K562 (cell line): ENCODE measurements around the gene ST6GALNAC2. TPM values are rescaled to one million over a fixed set of nuclear protein-coding genes. Genes with fewer than 3 reads are reported as not detected.

Experiments
- ATAC-seq: fragments of 200-7000 bp; cut with Tn5 transposase; 3 replicates; pipeline ENCODE4 v1.9.1; 2020; ENCODE audit warnings: moderate library complexity
- BruUV-seq: library from RNA; stranded (reverse); fragments of 400-500 nt; replicated peaks from 2 replicates; lab custom pipeline; 2021; lab: Mats Ljungman, UMichigan
- CTCF ChIA-PET: fragments of 300-600 bp; formaldehyde crosslinking; extraction: SDS; loops from one replicate; lab custom pipeline; 2021; ENCODE audit warnings: low intra/inter-chr PET ratio; lab: Yijun Ruan, JAX
- POLR2A ChIA-PET: fragments of 300-600, 350-650 bp; sonication (Branson Sonifier 250); formaldehyde crosslinking; extraction: SDS; loops from one replicate; lab custom pipeline; 2021; ENCODE audit warnings: antibody characterized with exemption, inconsistent platforms; lab: Yijun Ruan, JAX
- DNase-seq, 4 experiments: peaks; one replicate each; pipeline versions ENCODE4 v3.0.0 to v3.0.0-alpha.2; 2011 to 2018; ENCODE audit warnings: low spot score in 3 of 4, mixed read lengths in 3 of 4; ENCODE audit errors: extremely low read depth in 1 of 4
- FAIRE-seq: peaks from 2 replicates; lab custom pipeline; 2011; peaks lifted over from hg19 to GRCh38; lab: Jason Lieb, UNC
- H2AFZ ChIP-seq: 2 replicates; pipeline ENCODE4 v1.6.0; 2011; ENCODE audit warnings: low read depth, low read length, control low read depth, inconsistent platforms
- H3K27ac ChIP-seq: fragments of 200-600 bp; 3 replicates; pipeline ENCODE4 v1.8.0; 2011; ENCODE audit warnings: low read depth, mild to moderate bottlenecking, control low read depth, inconsistent platforms, low read length, moderate library complexity, mixed read lengths; ENCODE audit errors: extremely low read depth
- H3K27me3 ChIP-seq, 2 experiments: fragments of 300-600 bp in 1 of 2; 2 replicates in 1 of 2; 3 replicates in 1 of 2; pipeline versions ENCODE4 v1.6.0 to v1.8.0; 2011; ENCODE audit warnings: inconsistent platforms in 2 of 2, low read length in 2 of 2, mild to moderate bottlenecking in 1 of 2, mixed read lengths in 1 of 2, moderate library complexity in 1 of 2; ENCODE audit not compliant: control insufficient read depth in 2 of 2, insufficient read depth in 2 of 2
- H3K36me3 ChIP-seq: fragments of 300-600 bp; 3 replicates; pipeline ENCODE4 v1.8.0; 2011; ENCODE audit warnings: mild to moderate bottlenecking, low read length, inconsistent platforms; ENCODE audit not compliant: control insufficient read depth, insufficient read depth
- H3K4me1 ChIP-seq, 2 experiments: fragments of 200-600 bp in 1 of 2; replicated peaks in 1 of 2; 2 replicates in 1 of 2; 3 replicates in 1 of 2; pipeline versions ENCODE4 v1.5.1 to v1.8.0; 2011; ENCODE audit warnings: inconsistent platforms in 2 of 2, low read length in 2 of 2, mild to moderate bottlenecking in 1 of 2, mixed read lengths in 1 of 2, moderate library complexity in 1 of 2; ENCODE audit not compliant: control insufficient read depth in 2 of 2, insufficient read depth in 2 of 2
- H3K4me2 ChIP-seq: 2 replicates; pipeline ENCODE4 v1.6.1; 2011; ENCODE audit warnings: low read length, control low read depth, inconsistent platforms, mixed read lengths; ENCODE audit not compliant: insufficient read depth
- H3K4me3 ChIP-seq: fragments of 200-600 bp; sonication (generic), shearing (Covaris generic); 2 replicates; pipeline ENCODE4 v1.5.1; 2016; ENCODE audit warnings: control low read depth, inconsistent platforms
- H3K79me2 ChIP-seq: fragments of 200-600 bp; 3 replicates; pipeline ENCODE4 v1.8.0; 2011; ENCODE audit warnings: low read length, inconsistent platforms; ENCODE audit not compliant: control insufficient read depth, insufficient read depth
- H3K9ac ChIP-seq, 2 experiments: 2 replicates each; pipeline versions ENCODE4 v1.6.0 to v1.6.1; 2011; ENCODE audit warnings: low read depth in 2 of 2, low read length in 2 of 2, control low read depth in 1 of 2, inconsistent platforms in 1 of 2, mild to moderate bottlenecking in 1 of 2, mixed read lengths in 1 of 2; ENCODE audit not compliant: insufficient read depth in 1 of 2
- H3K9me1 ChIP-seq: one replicate; pipeline ENCODE4 v1.6.0; 2011; ENCODE audit warnings: inconsistent platforms, mild to moderate bottlenecking, low read length, moderate library complexity; ENCODE audit not compliant: control insufficient read depth, insufficient read depth
- H3K9me3 ChIP-seq: replicated peaks from 2 replicates; pipeline ENCODE4 v1.5.1; 2011; ENCODE audit warnings: low read depth, low read length, inconsistent platforms; ENCODE audit not compliant: control insufficient read depth, insufficient read depth
- H4K20me1 ChIP-seq: replicated peaks from 2 replicates; pipeline ENCODE4 v1.6.1; 2011; ENCODE audit warnings: low read length, inconsistent platforms, mixed read lengths; ENCODE audit not compliant: control insufficient read depth, insufficient read depth
- CC2D1A ChIP-seq: fragments of 450-650 bp; IDR thresholded peaks from 2 replicates; pipeline ENCODE4 v1.6.1; 2017; ENCODE audit warnings: mild to moderate bottlenecking
- DDX20 ChIP-seq: fragments of 450-650 bp; IDR thresholded peaks from 2 replicates; pipeline ENCODE4 v1.6.1; 2016; ENCODE audit warnings: missing genetic modification characterization, low read depth, mild to moderate bottlenecking, missing compliant biosample characterization, moderate library complexity
- FIP1L1 ChIP-seq: fragments of 200-400 bp; formaldehyde crosslinking; IDR thresholded peaks from 2 replicates; pipeline ENCODE4 v1.6.1; 2018; ENCODE audit warnings: mild to moderate bottlenecking, low read depth, low read length; ENCODE audit not compliant: poor library complexity, severe bottlenecking
- HMGN3 ChIP-seq: IDR thresholded peaks from 2 replicates; pipeline ENCODE4 v1.6.1; 2011; ENCODE audit warnings: borderline replicate concordance, low read depth, mild to moderate bottlenecking, mixed read lengths, low read length; ENCODE audit not compliant: insufficient read length; ENCODE audit errors: extremely low read depth
- PCBP1 ChIP-seq: fragments of 200-400 bp; formaldehyde crosslinking; IDR thresholded peaks from 2 replicates; pipeline ENCODE4 v1.6.1; 2018; ENCODE audit warnings: mild to moderate bottlenecking, low read depth, low read length; ENCODE audit not compliant: poor library complexity, severe bottlenecking
- SMARCE1 ChIP-seq: fragments of 450-650 bp; IDR thresholded peaks from 2 replicates; pipeline ENCODE4 v1.7.1; 2016; ENCODE audit warnings: mild to moderate bottlenecking
- SNRNP70 ChIP-seq: fragments of 200-400 bp; formaldehyde crosslinking; optimal IDR thresholded peaks from 2 replicates; pipeline ENCODE3; 2017; ENCODE audit warnings: low read depth, low read length
- SREBF1 ChIP-seq: fragments of 150-350 bp; IDR thresholded peaks from 2 replicates; pipeline ENCODE4 v1.6.1; 2014; ENCODE audit warnings: antibody characterized with exemption, low read depth, low read length, borderline replicate concordance
- WGBS: fragments of 100-300 bp; shearing (Covaris generic); methylation state at CpG from one replicate; pipeline ENCODE4 v1.1.6; 2016; ENCODE audit warnings: low coverage, mixed read lengths; ENCODE audit not compliant: insufficient coverage; ENCODE audit errors: missing lambda C conversion rate; 5-methylcytosine and 5-hydroxymethylcytosine counted together
- in situ Hi-C: fragments of 300-500 bp; cut with MboI; formaldehyde crosslinking; loops from 4 replicates; pipeline ENCODE4 v1.15.0; 2018; ENCODE audit warnings: inconsistent platforms, mixed read lengths
- intact Hi-C: fragments of 100-400 bp; cut with micrococcal nuclease; formaldehyde crosslinking; loops from 2 replicates; pipeline ENCODE4 v1.14.2; 2022
- polyA plus RNA-seq, 8 experiments: library from polyadenylated mRNA; depleted of rRNA in 4 of 8; stranded (reverse) in 5 of 8; unstranded in 3 of 8; fragments of >200 nt; fragmentation: Nextera tagmentation in 2 of 8; fragmentation: Illumina TruSeq in 1 of 8; extraction: Ambion mirVana in 2 of 8; extraction: Trizol in 1 of 8; gene quantifications; 2 replicates each; pipeline versions ENCODE4 v1.2.1 to v1.2.3, GENCODE V29; 2011 to 2014; ENCODE audit warnings: inconsistent platforms in 1 of 8, missing spikeins in 1 of 8
- total RNA-seq, 7 experiments: library from RNA; depleted of rRNA in 6 of 7; stranded (reverse); fragments of >200 nt in 6 of 7; fragmentation: Illumina TruSeq in 2 of 7; extraction: Trizol in 2 of 7; gene quantifications; 2 replicates each; pipeline versions ENCODE4 v1.2.1 to v1.2.3, GENCODE V29; 2011 to 2021; ENCODE audit warnings: low replicate concordance in 1 of 7
- TF ChIP-seq, protein P1 (sequence below): fragments of 200-400 bp; formaldehyde crosslinking; IDR thresholded peaks from 2 replicates; pipeline ENCODE4 v1.6.1; 2017; ENCODE audit warnings: mild to moderate bottlenecking, low read depth, low read length, moderate library complexity
- TF ChIP-seq, protein P2 (sequence below): IDR thresholded peaks from 3 replicates; pipeline ENCODE4 v1.6.1; 2011; ENCODE audit warnings: borderline replicate concordance, mild to moderate bottlenecking; ENCODE audit not compliant: insufficient read length, insufficient read depth
- TF ChIP-seq, protein P3 (sequence below): fragments of 450-650 bp; IDR thresholded peaks from 2 replicates; pipeline ENCODE4 v1.6.1; 2016; ENCODE audit warnings: antibody characterized with exemption
- TF ChIP-seq, protein P4 (sequence below): fragments of 450-650 bp; IDR thresholded peaks from 2 replicates; pipeline ENCODE4 v1.6.1; 2016; ENCODE audit warnings: borderline replicate concordance

The ST6GALNAC2 gene
- total and polyA plus RNA-seq, 9 of the 15 experiments (the other 6 are each of a cell fraction or from before 2014, with no cell fraction given), result 0.18 TPM; not detected in 8

DNA sequence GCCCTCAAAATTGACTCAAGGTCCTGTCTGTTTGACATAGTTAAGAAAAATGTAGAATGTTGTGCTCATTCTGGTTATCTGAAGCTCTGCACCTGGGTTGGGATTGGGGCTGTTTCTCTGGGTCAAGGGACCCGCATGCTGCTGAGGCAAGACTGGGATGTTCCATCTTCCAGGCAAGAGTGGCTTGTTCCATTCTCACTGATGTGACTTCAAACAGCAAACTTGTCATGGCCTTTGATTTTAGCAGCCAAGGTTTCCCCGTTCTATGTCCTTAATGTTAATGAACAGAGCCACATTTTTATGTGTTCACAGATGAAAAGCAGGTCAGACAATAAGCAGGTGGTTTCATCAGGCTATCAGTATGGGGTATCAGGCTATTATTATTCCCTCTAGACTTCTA is 32.2 kb upstream of the ST6GALNAC2 start:
- Histone ChIP-seq H2AFZ (no peak overlapping the region), H3K79me2 (no peaks in the 10 kb centered on the region), H3K9me3 (peaks cover 6% of the 10 kb centered on the region), H3K4me1 (peaks cover 0 to 3% of the 10 kb centered on the region in 2 experiments; a peak in 3 of 5 replicates), H3K9me1 (no peaks in the 10 kb centered on the region), H3K36me3 (no peaks in the 10 kb centered on the region), H3K4me2 (no peak overlapping the region), H3K9ac (no peak overlapping the region), H3K27me3 (no peaks in the 10 kb centered on the region), H3K27ac (no peak overlapping the region), H3K4me3 (no peak overlapping the region), H4K20me1 (no peaks in the 10 kb centered on the region)
- ChIA-PET CTCF (no interaction called here), POLR2A (interaction anchor here (1.3 kb wide), 1 partner anchor 15 kb away, joined by 3 read pairs; no protein-coding TSS in a partner anchor)
- WGBS, result 54% methylated on average over 2 of the region's 2 CpGs
- DNase-seq (no peak), FAIRE-seq (peak; percentile 58), ATAC-seq (no peak)
- intact Hi-C loops, result no loop called here
- in situ Hi-C loops, result no loop called here
- BruUV-seq, result no TSS peak
- TF ChIP-seq SREBF1, result no peak
- TF ChIP-seq, protein P1, sequence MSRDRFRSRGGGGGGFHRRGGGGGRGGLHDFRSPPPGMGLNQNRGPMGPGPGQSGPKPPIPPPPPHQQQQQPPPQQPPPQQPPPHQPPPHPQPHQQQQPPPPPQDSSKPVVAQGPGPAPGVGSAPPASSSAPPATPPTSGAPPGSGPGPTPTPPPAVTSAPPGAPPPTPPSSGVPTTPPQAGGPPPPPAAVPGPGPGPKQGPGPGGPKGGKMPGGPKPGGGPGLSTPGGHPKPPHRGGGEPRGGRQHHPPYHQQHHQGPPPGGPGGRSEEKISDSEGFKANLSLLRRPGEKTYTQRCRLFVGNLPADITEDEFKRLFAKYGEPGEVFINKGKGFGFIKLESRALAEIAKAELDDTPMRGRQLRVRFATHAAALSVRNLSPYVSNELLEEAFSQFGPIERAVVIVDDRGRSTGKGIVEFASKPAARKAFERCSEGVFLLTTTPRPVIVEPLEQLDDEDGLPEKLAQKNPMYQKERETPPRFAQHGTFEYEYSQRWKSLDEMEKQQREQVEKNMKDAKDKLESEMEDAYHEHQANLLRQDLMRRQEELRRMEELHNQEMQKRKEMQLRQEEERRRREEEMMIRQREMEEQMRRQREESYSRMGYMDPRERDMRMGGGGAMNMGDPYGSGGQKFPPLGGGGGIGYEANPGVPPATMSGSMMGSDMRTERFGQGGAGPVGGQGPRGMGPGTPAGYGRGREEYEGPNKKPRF, result no peak
- TF ChIP-seq, protein P2, sequence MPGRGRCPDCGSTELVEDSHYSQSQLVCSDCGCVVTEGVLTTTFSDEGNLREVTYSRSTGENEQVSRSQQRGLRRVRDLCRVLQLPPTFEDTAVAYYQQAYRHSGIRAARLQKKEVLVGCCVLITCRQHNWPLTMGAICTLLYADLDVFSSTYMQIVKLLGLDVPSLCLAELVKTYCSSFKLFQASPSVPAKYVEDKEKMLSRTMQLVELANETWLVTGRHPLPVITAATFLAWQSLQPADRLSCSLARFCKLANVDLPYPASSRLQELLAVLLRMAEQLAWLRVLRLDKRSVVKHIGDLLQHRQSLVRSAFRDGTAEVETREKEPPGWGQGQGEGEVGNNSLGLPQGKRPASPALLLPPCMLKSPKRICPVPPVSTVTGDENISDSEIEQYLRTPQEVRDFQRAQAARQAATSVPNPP, result no peak
- TF ChIP-seq, protein P3, sequence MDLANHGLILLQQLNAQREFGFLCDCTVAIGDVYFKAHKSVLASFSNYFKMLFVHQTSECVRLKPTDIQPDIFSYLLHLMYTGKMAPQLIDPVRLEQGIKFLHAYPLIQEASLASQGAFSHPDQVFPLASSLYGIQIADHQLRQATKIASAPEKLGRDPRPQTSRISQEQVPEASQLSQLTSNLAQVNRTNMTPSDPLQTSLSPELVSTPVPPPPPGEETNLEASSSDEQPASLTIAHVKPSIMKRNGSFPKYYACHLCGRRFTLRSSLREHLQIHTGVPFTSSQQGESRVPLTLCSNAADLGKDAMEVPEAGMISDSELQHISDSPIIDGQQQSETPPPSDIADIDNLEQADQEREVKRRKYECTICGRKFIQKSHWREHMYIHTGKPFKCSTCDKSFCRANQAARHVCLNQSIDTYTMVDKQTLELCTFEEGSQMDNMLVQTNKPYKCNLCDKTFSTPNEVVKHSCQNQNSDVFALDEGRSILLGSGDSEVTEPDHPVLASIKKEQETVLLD, result no peak
- no peak for TF ChIP-seq PCBP1
- TF ChIP-seq FIP1L1, result no peak
- no peak for TF ChIP-seq CC2D1A
- TF ChIP-seq, protein P4, sequence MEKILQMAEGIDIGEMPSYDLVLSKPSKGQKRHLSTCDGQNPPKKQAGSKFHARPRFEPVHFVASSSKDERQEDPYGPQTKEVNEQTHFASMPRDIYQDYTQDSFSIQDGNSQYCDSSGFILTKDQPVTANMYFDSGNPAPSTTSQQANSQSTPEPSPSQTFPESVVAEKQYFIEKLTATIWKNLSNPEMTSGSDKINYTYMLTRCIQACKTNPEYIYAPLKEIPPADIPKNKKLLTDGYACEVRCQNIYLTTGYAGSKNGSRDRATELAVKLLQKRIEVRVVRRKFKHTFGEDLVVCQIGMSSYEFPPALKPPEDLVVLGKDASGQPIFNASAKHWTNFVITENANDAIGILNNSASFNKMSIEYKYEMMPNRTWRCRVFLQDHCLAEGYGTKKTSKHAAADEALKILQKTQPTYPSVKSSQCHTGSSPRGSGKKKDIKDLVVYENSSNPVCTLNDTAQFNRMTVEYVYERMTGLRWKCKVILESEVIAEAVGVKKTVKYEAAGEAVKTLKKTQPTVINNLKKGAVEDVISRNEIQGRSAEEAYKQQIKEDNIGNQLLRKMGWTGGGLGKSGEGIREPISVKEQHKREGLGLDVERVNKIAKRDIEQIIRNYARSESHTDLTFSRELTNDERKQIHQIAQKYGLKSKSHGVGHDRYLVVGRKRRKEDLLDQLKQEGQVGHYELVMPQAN, result no peak
- TF ChIP-seq DDX20, result no peak
- TF ChIP-seq SNRNP70, result no peak
- no peak for TF ChIP-seq SMARCE1
- TF ChIP-seq HMGN3, result no peak
